ENCODE data around the gene GGA2.

GGA2 gene

GRCh38 chr16:23434380-23434779, 75.9 kb downstream of the GGA2 start:
- no peak overlapping the region for H3K4me3 ChIP-seq (ENCODE audit: low read depth, low read length)
- DNase-seq (ENCODE audit: low read depth), result peak; percentile 61
- peak; percentile 77 for TF ChIP-seq CTCF (IDR thresholded peaks at IDR 0.05; ENCODE audit: control insufficient read depth, extremely low read depth, insufficient read depth)

GRCh38 chr16:23433261-23433920, 76.9 kb downstream of the GGA2 start:
- no peak for TF ChIP-seq CTCF (IDR thresholded peaks at IDR 0.05; ENCODE audit: control insufficient read depth, extremely low read depth, insufficient read depth)
- DNase-seq (ENCODE audit: low read depth), result no peak
- H3K4me3 ChIP-seq (ENCODE audit: low read depth, low read length), result no peak overlapping the region

- TF ChIP-seq CTCF (IDR thresholded peaks at IDR 0.05; ENCODE audit: control insufficient read depth, extremely low read depth, insufficient read depth), result peak; percentile 30; the same call in 1 of the 2 replicates
- no peak overlapping the region for H3K4me3 ChIP-seq (ENCODE audit: low read depth, low read length)
- no peak for DNase-seq (ENCODE audit: low read depth)
These were observed 77.8 kb downstream of the GGA2 start for GRCh38 chr16:23432176-23433128.

GRCh38 chr16:23428351-23428750, 81.9 kb downstream of the GGA2 start:
- no peak for TF ChIP-seq CTCF (IDR thresholded peaks at IDR 0.05; ENCODE audit: control insufficient read depth, extremely low read depth, insufficient read depth)
- no peak for DNase-seq (ENCODE audit: low read depth)
- H3K4me3 ChIP-seq (ENCODE audit: low read depth, low read length), result no peak overlapping the region

GRCh38 chr16:23424292-23424958, 85.9 kb downstream of the GGA2 start:
- no peak for TF ChIP-seq CTCF (IDR thresholded peaks at IDR 0.05; ENCODE audit: control insufficient read depth, extremely low read depth, insufficient read depth)
- DNase-seq (ENCODE audit: low read depth), result peak; percentile 84
- no peak overlapping the region for H3K4me3 ChIP-seq (ENCODE audit: low read depth, low read length)

- TF ChIP-seq CTCF (IDR thresholded peaks at IDR 0.05; ENCODE audit: control insufficient read depth, extremely low read depth, insufficient read depth), result no peak
- DNase-seq (ENCODE audit: low read depth), result peak; percentile 98
- H3K4me3 ChIP-seq (ENCODE audit: low read depth, low read length), result no peak overlapping the region
These were observed 86.7 kb downstream of the GGA2 start for GRCh38 chr16:23423496-23424049.
